ENCODE measurements around the gene CAV1. TPM values are rescaled to one million over a fixed set of nuclear protein-coding genes. Genes with fewer than 3 reads are reported as not detected.

CAV1 gene
- total and polyA plus RNA-seq, 2 of the 13 experiments (the other 11 are each of a cell fraction or from before 2014, with no cell fraction given): 0.40 TPM; not detected in 1

DNA sequence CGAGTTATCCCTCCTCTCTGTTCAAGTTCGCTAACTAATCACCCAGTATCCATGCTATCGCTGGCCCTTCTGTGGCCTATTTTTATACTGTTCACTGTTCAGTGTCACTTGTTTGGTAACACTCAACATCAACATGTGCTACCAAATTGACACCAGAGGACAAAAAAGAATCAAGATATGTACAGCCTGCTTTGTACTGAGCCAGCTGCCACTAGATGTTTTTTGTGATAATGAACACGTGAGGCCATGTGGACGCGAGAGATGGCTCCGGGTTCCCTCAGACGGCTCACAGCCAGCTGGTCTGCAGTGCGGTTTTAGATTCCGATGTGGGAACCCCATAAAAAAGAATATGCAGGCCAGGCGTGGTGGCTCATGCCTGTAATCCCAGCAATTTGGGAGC lies 21.2 kb downstream of the CAV1 start (continued):
- TF ChIP-seq, protein P1, sequence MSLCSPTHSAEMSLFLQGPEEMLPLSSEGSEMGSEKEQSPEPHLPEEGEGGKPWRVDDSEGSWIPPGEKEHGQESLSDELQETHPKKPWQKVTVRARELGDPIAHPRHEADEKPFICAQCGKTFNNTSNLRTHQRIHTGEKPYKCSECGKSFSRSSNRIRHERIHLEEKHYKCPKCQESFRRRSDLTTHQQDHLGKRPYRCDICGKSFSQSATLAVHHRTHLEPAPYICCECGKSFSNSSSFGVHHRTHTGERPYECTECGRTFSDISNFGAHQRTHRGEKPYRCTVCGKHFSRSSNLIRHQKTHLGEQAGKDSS (CRISPR knock-in tag; IDR thresholded peaks at IDR 0.05; ENCODE audit: borderline replicate concordance, low read depth): no peak
- TF ChIP-seq ZNF547 (CRISPR knock-in tag; IDR thresholded peaks at IDR 0.05): no peak
- no peak for TF ChIP-seq MTA1 (CRISPR knock-in tag; IDR thresholded peaks at IDR 0.05; ENCODE audit: borderline replicate concordance)
- no peak for TF ChIP-seq RFX3 (CRISPR knock-in tag; IDR thresholded peaks at IDR 0.05)
- TF ChIP-seq PHB2 (IDR thresholded peaks at IDR 0.05; ENCODE audit: partially characterized antibody): no peak

DNA sequence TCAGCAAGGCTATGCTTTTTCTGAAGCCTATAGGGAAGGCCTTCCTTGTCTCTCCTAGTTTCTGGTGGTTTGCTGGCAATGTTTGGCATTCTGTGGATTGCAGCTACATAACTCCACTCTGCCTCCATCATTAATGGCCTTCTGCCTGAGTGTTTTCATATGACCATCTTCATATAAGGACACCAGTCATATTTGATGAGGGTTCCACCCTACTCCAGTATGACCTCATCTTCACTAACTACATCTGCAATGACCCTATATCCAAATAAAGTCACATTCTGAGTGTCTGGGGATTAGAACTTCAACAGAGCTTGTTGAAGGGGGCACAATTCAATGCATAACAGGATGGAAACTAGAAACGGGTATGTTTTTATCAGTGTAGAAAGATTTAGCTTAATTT lies 22.1 kb downstream of the CAV1 start:
- BruUV-seq (replicated peaks): no TSS peak
- Histone ChIP-seq H3K4me1 (ENCODE audit: insufficient read depth, low read length) (no peaks in the 10 kb centered on the region), H3K27ac (ENCODE audit: extremely low read length, insufficient read depth, low read length) (no peak overlapping the region), H3K4me2 (ENCODE audit: low read depth, low read length) (no peak overlapping the region), H3K9ac (ENCODE audit: insufficient read depth, low read depth, low read length) (no peak overlapping the region), H2AFZ (ENCODE audit: low read length) (no peak overlapping the region), H3K27me3 (ENCODE audit: control insufficient read depth in 1 of 2, insufficient read depth in 2 of 2, low read length in 2 of 2) (no peaks in the 10 kb centered on the region), H3K79me2 (ENCODE audit: insufficient read depth, low read length) (no peaks in the 10 kb centered on the region), H3K36me3 (replicated peaks in 1 of 2; ENCODE audit: control insufficient read depth in 1 of 2, insufficient read depth in 2 of 2, low read length in 2 of 2) (no peaks in the 10 kb centered on the region), H3K4me3 (replicated peaks in 1 of 3; ENCODE audit: insufficient read depth in 1 of 3, low read depth in 2 of 3, low read length in 3 of 3) (no peak overlapping the region), H3K9me3 (ENCODE audit: low read length) (no peaks in the 10 kb centered on the region), H4K20me1 (ENCODE audit: insufficient read depth, low read length) (no peaks in the 10 kb centered on the region)
- no peak for ATAC-seq
- ChIA-PET CTCF (ENCODE audit: low intra/inter-chr PET ratio, low total read pairs) (no interaction called here), POLR2A (no interaction called here)
- DNase-seq (ENCODE audit: low spot score): no peak
- intact Hi-C loops (cut with micrococcal nuclease; ENCODE audit: unreplicated experiment) (no loop called here), in situ Hi-C loops (cut with HindIII; ENCODE audit: extremely low pct_ligation_motif_present, low pct_unique_long_range_greater_than_20kb) (no loop called here)
- TF ChIP-seq, protein P2, sequence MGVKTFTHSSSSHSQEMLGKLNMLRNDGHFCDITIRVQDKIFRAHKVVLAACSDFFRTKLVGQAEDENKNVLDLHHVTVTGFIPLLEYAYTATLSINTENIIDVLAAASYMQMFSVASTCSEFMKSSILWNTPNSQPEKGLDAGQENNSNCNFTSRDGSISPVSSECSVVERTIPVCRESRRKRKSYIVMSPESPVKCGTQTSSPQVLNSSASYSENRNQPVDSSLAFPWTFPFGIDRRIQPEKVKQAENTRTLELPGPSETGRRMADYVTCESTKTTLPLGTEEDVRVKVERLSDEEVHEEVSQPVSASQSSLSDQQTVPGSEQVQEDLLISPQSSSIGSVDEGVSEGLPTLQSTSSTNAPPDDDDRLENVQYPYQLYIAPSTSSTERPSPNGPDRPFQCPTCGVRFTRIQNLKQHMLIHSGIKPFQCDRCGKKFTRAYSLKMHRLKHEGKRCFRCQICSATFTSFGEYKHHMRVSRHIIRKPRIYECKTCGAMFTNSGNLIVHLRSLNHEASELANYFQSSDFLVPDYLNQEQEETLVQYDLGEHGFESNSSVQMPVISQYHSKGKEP (CRISPR knock-in tag; IDR thresholded peaks at IDR 0.05): no peak
- TF ChIP-seq ZNF674 (CRISPR knock-in tag; IDR thresholded peaks at IDR 0.05; ENCODE audit: low read depth) (no peak), SNRNP70 (IDR thresholded peaks at IDR 0.05; ENCODE audit: low read depth, low read length) (no peak)
- TF ChIP-seq, protein P3, sequence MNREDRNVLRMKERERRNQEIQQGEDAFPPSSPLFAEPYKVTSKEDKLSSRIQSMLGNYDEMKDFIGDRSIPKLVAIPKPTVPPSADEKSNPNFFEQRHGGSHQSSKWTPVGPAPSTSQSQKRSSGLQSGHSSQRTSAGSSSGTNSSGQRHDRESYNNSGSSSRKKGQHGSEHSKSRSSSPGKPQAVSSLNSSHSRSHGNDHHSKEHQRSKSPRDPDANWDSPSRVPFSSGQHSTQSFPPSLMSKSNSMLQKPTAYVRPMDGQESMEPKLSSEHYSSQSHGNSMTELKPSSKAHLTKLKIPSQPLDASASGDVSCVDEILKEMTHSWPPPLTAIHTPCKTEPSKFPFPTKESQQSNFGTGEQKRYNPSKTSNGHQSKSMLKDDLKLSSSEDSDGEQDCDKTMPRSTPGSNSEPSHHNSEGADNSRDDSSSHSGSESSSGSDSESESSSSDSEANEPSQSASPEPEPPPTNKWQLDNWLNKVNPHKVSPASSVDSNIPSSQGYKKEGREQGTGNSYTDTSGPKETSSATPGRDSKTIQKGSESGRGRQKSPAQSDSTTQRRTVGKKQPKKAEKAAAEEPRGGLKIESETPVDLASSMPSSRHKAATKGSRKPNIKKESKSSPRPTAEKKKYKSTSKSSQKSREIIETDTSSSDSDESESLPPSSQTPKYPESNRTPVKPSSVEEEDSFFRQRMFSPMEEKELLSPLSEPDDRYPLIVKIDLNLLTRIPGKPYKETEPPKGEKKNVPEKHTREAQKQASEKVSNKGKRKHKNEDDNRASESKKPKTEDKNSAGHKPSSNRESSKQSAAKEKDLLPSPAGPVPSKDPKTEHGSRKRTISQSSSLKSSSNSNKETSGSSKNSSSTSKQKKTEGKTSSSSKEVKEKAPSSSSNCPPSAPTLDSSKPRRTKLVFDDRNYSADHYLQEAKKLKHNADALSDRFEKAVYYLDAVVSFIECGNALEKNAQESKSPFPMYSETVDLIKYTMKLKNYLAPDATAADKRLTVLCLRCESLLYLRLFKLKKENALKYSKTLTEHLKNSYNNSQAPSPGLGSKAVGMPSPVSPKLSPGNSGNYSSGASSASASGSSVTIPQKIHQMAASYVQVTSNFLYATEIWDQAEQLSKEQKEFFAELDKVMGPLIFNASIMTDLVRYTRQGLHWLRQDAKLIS (CRISPR knock-in tag; IDR thresholded peaks at IDR 0.05): no peak
- FAIRE-seq: no peak
- WGBS (ENCODE audit: low lambda C conversion rate): 19% methylated on average over 1 of the region's 1 CpG

Data from HepG2 (cell line).